ENCODE measurements around the gene TUBB.

DNA sequence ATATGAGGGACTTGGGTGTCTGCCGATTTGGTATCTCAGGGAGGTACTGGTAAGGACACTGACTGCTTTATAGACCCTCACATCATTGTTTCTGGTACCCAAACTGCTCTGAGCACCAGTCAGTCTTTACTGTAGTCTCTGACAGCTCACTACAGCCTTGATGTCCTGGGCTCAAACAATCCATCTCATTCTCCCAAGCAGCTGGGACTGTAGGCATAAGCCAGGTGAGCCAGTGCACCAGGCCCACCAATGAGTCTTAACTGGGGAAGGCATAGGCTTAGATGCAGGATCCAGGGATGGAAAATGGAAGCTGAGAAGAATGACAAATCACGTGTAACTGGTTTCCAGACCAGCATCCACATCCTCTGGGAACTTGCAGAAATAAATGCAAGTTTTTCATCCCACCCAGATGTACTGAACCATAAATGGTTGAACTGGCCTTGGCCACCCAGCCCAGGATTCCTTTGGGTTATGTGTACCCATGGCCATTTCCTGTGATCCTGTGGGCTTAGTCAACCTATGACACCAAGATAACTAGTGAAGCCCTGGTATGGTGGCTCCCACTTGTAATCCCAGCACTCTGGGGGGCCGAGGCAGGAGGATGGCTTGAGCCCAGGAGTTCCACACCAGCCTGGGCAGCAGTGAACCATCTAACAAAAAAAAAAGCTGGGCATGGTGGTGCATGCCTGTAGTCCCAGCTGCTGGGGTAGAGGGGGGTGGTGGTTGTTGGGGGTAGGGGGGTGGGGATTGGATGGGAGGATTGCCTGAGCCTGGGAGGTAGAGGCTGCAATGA lies 5.8 kb downstream of the TUBB start:
- TF ChIP-seq CTCF (IDR thresholded peaks at IDR 0.05), result no peak
- TF ChIP-seq POLR2A (IDR thresholded peaks at IDR 0.05), result no peak

Data from esophagus squamous epithelium (tissue), 4 donors.